Left ventricle myocardium inferior (tissue), 1 donor: ENCODE measurements around the gene TPK1. TPM values are rescaled to one million over a fixed set of nuclear protein-coding genes. Genes with fewer than 3 reads are reported as not detected.
A peak's percentile ranks its signal among the peaks of the same experiment; 100 is the strongest.

ENCODE experiments used
- DNase-seq: peaks from one replicate; pipeline ENCODE4 v3.0.0-alpha.2; 2020
- H3K27ac ChIP-seq: fragments of 200-600 bp; replicated peaks from 2 replicates; pipeline ENCODE4 v1.8.0; 2021
- H3K27me3 ChIP-seq: fragments of 200-600 bp; 2 replicates; pipeline ENCODE4 v1.8.0; 2021; ENCODE audit warnings: low read depth
- H3K36me3 ChIP-seq: fragments of 200-600 bp; 2 replicates; pipeline ENCODE4 v1.8.0; 2021
- H3K4me1 ChIP-seq: fragments of 200-600 bp; 2 replicates; pipeline ENCODE4 v1.8.0; 2021
- H3K4me3 ChIP-seq: fragments of 200-600 bp; 2 replicates; pipeline ENCODE4 v1.8.0; 2021; ENCODE audit warnings: mild to moderate bottlenecking, moderate library complexity
- H3K9me3 ChIP-seq: fragments of 200-600 bp; replicated peaks from 2 replicates; pipeline ENCODE4 v1.8.0; 2021
- intact Hi-C: fragments of 100-400 bp; cut with micrococcal nuclease; formaldehyde crosslinking; loops from one replicate; pipeline ENCODE4 v1.11.0; 2022
- total RNA-seq: library from RNA; stranded (reverse); fragmentation: NEBNext Ultra II Directional; extraction: Animal tissue kit (Norgen Biotek cat#: 25700); gene quantifications from one replicate; pipeline ENCODE4 v1.2.1, GENCODE V29; 2021
- TF ChIP-seq, protein P1 (sequence below): fragments of 200-600 bp; IDR thresholded peaks from 2 replicates; pipeline ENCODE4 v1.8.0; 2021; ENCODE audit warnings: antibody characterized with exemption, mild to moderate bottlenecking, borderline replicate concordance
- donor health status: DM: no; HTN: yes; CAD: no; lungs with severe emphysema.

TPK1 gene
- total RNA-seq, 1 donor from 2014 or later, result 3.5 TPM

DNA sequence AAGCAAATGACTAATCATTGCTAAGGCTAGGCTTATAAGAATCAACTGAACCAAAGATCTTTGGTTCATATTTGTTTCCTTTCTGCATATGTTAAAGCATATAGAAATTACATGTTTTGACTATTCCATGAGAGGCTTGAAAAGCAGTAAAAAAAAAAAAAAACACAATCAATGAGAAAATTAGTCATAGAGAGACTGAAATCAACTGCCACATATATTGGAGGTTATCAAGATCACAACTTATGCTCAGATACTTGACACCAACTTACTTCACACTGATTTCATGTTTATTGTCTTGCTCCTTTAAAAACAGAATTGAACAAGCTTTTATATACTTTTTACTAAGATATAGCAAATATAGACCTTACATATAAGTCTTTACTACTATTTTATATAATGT lies 161.3 kb downstream of the TPK1 start:
- no peak for DNase-seq
- Histone ChIP-seq H3K4me3 (no peak overlapping the region), H3K27me3 (no peaks in the 10 kb centered on the region), H3K27ac (no peak overlapping the region), H3K9me3 (no peaks in the 10 kb centered on the region), H3K36me3 (no peaks in the 10 kb centered on the region), H3K4me1 (no peaks in the 10 kb centered on the region)
- TF ChIP-seq, protein P1, sequence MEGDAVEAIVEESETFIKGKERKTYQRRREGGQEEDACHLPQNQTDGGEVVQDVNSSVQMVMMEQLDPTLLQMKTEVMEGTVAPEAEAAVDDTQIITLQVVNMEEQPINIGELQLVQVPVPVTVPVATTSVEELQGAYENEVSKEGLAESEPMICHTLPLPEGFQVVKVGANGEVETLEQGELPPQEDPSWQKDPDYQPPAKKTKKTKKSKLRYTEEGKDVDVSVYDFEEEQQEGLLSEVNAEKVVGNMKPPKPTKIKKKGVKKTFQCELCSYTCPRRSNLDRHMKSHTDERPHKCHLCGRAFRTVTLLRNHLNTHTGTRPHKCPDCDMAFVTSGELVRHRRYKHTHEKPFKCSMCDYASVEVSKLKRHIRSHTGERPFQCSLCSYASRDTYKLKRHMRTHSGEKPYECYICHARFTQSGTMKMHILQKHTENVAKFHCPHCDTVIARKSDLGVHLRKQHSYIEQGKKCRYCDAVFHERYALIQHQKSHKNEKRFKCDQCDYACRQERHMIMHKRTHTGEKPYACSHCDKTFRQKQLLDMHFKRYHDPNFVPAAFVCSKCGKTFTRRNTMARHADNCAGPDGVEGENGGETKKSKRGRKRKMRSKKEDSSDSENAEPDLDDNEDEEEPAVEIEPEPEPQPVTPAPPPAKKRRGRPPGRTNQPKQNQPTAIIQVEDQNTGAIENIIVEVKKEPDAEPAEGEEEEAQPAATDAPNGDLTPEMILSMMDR, result no peak
- intact Hi-C loops, result no loop called here

DNA sequence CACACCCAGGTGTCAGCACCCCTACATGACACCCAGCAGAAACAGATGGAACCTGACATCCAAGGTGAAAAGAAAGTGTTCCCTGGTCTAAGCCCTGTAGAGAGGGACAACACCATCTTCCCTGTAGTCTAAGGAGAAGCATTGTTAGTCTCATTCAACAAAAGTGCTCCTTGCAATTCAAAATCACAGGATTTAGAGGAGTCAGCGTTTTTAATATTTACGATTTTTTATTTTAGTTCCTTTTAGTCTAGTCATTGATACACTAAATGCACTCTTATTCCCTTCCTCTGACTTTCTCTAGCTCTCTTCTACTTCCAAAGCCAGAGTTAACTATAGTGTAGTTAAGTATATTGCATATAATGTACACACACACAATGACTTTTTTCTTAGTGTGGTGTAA lies 163.0 kb downstream of the TPK1 start:
- intact Hi-C loops, result no loop called here
- Histone ChIP-seq H3K36me3 (no peaks in the 10 kb centered on the region), H3K27ac (no peak overlapping the region), H3K27me3 (no peaks in the 10 kb centered on the region), H3K9me3 (no peaks in the 10 kb centered on the region), H3K4me1 (no peaks in the 10 kb centered on the region), H3K4me3 (no peak overlapping the region)
- DNase-seq, result no peak
- TF ChIP-seq, protein P1, result no peak

GRCh38 chr7:144671429-144671828 lies 164.4 kb downstream of the TPK1 start:
- no peak overlapping the region for H3K27ac ChIP-seq
- intact Hi-C loops, result no loop called here
- no peaks in the 10 kb centered on the region for H3K27me3 ChIP-seq
- H3K4me3 ChIP-seq, result no peak overlapping the region
- TF ChIP-seq, protein P1, result no peak
- H3K9me3 ChIP-seq, result no peaks in the 10 kb centered on the region
- no peak for DNase-seq
- H3K4me1 ChIP-seq, result no peaks in the 10 kb centered on the region
- no peaks in the 10 kb centered on the region for H3K36me3 ChIP-seq

DNA sequence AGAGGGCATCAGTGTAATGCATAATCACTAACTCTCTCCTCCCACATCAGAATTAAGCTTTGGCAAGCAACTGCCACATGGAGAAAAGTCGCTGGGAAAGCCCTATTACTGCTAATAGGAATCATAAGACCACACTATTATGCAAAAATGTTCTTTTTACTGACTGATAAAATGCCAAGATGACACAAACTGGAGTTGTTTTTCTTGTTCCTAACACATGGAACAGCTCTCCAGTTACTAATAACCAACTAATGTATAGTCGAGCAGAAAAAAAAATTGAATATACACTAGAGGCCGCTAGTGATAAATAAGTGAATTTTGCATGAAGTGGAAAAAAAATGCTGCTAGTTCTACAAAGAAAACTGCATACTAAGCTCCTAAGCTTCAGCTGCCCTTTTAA lies 165.6 kb downstream of the TPK1 start:
- H3K4me3 ChIP-seq, result no peak overlapping the region
- intact Hi-C loops, result no loop called here

GRCh38 chr7:144668503-144668902 lies 167.3 kb downstream of the TPK1 start:
- H3K4me1 ChIP-seq, result no peaks in the 10 kb centered on the region
- H3K9me3 ChIP-seq, result peaks cover 4% of the 10 kb centered on the region
- intact Hi-C loops, result no loop called here
- no peaks in the 10 kb centered on the region for H3K27me3 ChIP-seq
- TF ChIP-seq, protein P1, result no peak
- no peaks in the 10 kb centered on the region for H3K36me3 ChIP-seq
- H3K27ac ChIP-seq, result no peak overlapping the region
- DNase-seq, result no peak
- no peak overlapping the region for H3K4me3 ChIP-seq

More for the DNA sequence above, 165.6 kb downstream of the TPK1 start:
- Histone ChIP-seq H3K4me1 (no peaks in the 10 kb centered on the region), H3K9me3 (no peaks in the 10 kb centered on the region), H3K36me3 (no peaks in the 10 kb centered on the region), H3K27ac (no peak overlapping the region), H3K27me3 (no peaks in the 10 kb centered on the region)
- no peak for DNase-seq
- TF ChIP-seq, protein P1, result peak; percentile 18
